HFF-Myc (cell line): ENCODE data around the gene MAPKAP1.

ENCODE experiments used
- DNase-seq: peaks from one replicate; pipeline ENCODE4 v3.0.0-alpha.2; 2011; ENCODE audit warnings: low read depth; ENCODE audit errors: extremely low read depth
- H3K4me3 ChIP-seq: replicated peaks from 2 replicates; pipeline ENCODE4 v1.5.1; 2011; ENCODE audit warnings: low read depth, mild to moderate bottlenecking, control low read depth, low read length
- TF ChIP-seq, protein P1 (sequence below): IDR thresholded peaks from 2 replicates; pipeline ENCODE4 v1.5.1; 2012; ENCODE audit warnings: mild to moderate bottlenecking, low read depth, low read length, control low read depth; ENCODE audit errors: missing control alignments

Gene MAPKAP1

GRCh38 chr9:125508249-125508648, 198.8 kb downstream of the MAPKAP1 start:
- TF ChIP-seq, protein P1, sequence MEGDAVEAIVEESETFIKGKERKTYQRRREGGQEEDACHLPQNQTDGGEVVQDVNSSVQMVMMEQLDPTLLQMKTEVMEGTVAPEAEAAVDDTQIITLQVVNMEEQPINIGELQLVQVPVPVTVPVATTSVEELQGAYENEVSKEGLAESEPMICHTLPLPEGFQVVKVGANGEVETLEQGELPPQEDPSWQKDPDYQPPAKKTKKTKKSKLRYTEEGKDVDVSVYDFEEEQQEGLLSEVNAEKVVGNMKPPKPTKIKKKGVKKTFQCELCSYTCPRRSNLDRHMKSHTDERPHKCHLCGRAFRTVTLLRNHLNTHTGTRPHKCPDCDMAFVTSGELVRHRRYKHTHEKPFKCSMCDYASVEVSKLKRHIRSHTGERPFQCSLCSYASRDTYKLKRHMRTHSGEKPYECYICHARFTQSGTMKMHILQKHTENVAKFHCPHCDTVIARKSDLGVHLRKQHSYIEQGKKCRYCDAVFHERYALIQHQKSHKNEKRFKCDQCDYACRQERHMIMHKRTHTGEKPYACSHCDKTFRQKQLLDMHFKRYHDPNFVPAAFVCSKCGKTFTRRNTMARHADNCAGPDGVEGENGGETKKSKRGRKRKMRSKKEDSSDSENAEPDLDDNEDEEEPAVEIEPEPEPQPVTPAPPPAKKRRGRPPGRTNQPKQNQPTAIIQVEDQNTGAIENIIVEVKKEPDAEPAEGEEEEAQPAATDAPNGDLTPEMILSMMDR, result no peak
- H3K4me3 ChIP-seq, result no peak overlapping the region
- no peak for DNase-seq

DNA sequence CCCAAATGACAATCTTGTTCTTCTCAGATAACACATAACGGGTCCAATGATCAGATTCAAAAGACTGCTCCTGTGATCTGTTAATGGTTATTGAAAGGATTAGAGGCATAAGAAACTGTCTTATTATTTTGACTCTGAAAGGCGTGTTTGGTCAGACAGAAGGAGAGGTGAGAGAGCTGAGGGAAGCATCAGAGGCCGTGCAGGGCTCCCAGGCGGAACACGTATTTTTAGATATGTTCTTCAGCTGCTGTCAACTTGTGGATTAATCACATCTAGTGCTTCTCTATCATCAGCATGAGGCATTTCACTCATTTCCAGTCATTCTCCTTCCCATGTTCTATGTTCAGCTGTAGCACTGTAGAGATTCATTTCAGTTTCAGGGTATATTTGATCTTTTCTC, 199.8 kb downstream of the MAPKAP1 start:
- TF ChIP-seq, protein P1, result no peak
- no peak for DNase-seq
- H3K4me3 ChIP-seq, result no peak overlapping the region

DNA sequence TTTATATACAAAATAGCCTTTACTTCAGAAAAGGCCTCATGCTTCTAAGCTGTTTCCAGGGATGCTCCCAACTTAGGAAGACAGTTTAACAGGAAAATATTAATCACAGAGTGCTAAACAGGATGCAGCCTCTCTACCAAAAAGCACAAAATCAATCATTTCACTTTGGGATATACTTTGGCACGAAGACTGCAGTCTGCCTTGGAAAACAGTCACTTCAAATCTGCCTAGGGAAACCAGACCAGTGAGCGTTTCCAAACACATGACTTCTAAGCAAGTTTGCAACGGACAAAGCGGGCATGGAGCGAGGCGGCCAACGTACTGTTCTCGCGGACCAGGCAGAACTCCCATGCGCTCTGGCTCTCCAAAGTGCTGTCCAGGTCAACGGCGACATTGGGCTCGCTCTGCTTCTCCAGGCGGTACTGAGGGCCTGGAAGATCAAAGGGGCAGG, 201.0 kb downstream of the MAPKAP1 start:
- TF ChIP-seq, protein P1, result no peak
- no peak for DNase-seq

DNA sequence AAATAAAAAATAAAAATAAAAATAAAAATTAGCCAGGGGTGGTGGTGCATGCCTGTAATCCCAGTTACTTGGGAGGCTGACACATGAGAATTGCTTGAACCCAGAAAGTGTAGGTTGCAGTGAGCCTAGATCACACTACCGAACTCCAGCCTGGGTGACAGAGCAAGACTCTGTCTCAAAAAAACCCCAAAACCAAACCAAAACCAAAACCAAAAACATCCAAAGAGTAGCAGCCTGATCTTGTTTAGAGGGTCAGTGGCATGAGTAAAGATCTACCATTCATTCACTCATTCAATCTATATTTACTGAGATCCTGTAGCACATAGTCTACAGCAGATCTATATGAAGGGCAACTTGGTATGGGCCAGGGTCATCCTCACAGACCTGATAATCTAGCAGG, 202.4 kb downstream of the MAPKAP1 start:
- no peak overlapping the region for H3K4me3 ChIP-seq
- TF ChIP-seq, protein P1, result no peak
- no peak for DNase-seq

More for the DNA sequence above, 201.0 kb downstream of the MAPKAP1 start:
- no peak overlapping the region for H3K4me3 ChIP-seq

GRCh38 chr9:125497906-125498305, 209.1 kb downstream of the MAPKAP1 start:
- H3K4me3 ChIP-seq, result no peak overlapping the region
- TF ChIP-seq, protein P1, result no peak
- no peak for DNase-seq

GRCh38 chr9:125497478-125497877, 209.5 kb downstream of the MAPKAP1 start:
- no peak for DNase-seq
- TF ChIP-seq, protein P1, result no peak
- no peak overlapping the region for H3K4me3 ChIP-seq

- no peak for DNase-seq
- no peak overlapping the region for H3K4me3 ChIP-seq
- TF ChIP-seq, protein P1, result no peak
Measured at GRCh38 chr9:125496313-125496834, 210.6 kb downstream of the MAPKAP1 start.
